GM19043 (cell line): ENCODE measurements around the gene COX4I2.

ENCODE experiments used
- ATAC-seq: cut with Tn5 transposase; IDR thresholded peaks from one replicate; pipeline ENCODE4 v1.9.1; 2021; ENCODE audit warnings: low read depth; ENCODE audit not compliant: unreplicated experiment

COX4I2 gene

GRCh38 chr20:31690124-31690666 is 52.5 kb downstream of the COX4I2 start:
- no peak for ATAC-seq

GRCh38 chr20:31691646-31692275 is 54.0 kb downstream of the COX4I2 start:
- ATAC-seq: no peak

- no peak for ATAC-seq
Measured at GRCh38 chr20:31693402-31693801, 55.7 kb downstream of the COX4I2 start.

DNA sequence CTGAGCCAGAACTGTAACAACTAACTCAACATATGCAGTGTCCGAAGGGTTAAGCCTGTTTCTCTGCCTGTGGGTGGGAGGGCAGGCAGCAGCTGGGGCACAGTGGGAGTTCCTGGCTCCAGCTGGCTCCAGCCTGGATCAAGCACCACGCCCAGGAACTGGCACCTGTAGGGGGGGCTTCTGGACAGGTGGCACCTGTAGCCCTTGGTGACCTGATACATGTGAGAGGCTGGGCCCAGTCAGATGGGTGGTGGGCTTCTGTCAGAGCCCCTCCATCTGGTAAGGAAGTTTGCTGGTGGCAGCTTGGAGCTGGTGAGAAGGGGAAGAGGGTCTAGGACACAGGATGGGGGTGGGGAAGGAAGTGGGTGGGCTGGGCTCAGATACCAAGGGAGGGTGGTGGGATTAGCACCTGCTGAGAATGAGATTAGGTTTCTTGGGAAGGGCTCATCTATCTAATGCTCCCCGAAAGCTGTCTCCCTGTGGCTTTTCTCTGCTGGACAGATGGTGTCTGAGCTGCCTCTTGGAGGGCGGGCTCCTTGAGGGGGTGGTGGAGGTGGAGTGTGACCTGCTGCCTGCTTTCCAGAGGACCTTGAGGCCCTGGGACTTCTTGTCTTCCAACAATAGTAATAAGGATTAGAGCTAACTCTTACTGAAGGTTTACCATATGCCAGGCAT is 56.4 kb downstream of the COX4I2 start:
- no peak for ATAC-seq
